A673 (cell line): ENCODE measurements around the gene FAM20A. TPM values are rescaled to one million over a fixed set of nuclear protein-coding genes. Genes with fewer than 3 reads are reported as not detected.

Source experiments
- BruUV-seq: library from RNA; stranded (reverse); fragments of 400-500 nt; replicated peaks from 2 replicates; lab custom pipeline; 2021; lab: Mats Ljungman, UMichigan
- CTCF ChIA-PET: fragments of 300-600 bp; sonication (Branson Sonifier 250); formaldehyde crosslinking; loops from one replicate; lab custom pipeline; 2022; ENCODE audit warnings: antibody characterized with exemption; lab: Charles Lee
- POLR2A ChIA-PET: fragments of 300-600 bp; sonication (Branson Sonifier 250); formaldehyde crosslinking; loops from one replicate; lab custom pipeline; 2022; ENCODE audit warnings: antibody characterized with exemption; ENCODE audit not compliant: low non-redundant PET; lab: Charles Lee
- DNase-seq: peaks from one replicate; pipeline ENCODE4 v3.0.0-alpha.2; 2015; ENCODE audit warnings: low spot score
- H3K27ac ChIP-seq: fragments of 200-600 bp; sonication (generic); 2 replicates; pipeline ENCODE4 v1.5.1; 2016; ENCODE audit warnings: mixed run types, low read depth, mild to moderate bottlenecking, mixed read lengths, antibody characterized with exemption, low read length; ENCODE audit not compliant: poor library complexity, severe bottlenecking
- H3K27me3 ChIP-seq: fragments of 200-600 bp; sonication (generic); replicated peaks from 2 replicates; pipeline ENCODE4 v1.6.1; 2017; ENCODE audit warnings: mixed run types, low read depth, mild to moderate bottlenecking, mixed read lengths, antibody characterized with exemption, low read length; ENCODE audit not compliant: insufficient read depth, poor library complexity
- H3K36me3 ChIP-seq: fragments of 200-600 bp; sonication (generic); 2 replicates; pipeline ENCODE4 v1.6.1; 2016; ENCODE audit warnings: mixed run types, mild to moderate bottlenecking, mixed read lengths, antibody characterized with exemption, low read length; ENCODE audit not compliant: insufficient read depth, poor library complexity, severe bottlenecking
- H3K4me1 ChIP-seq: fragments of 200-600 bp; sonication (generic); 2 replicates; pipeline ENCODE4 v1.6.1; 2017; ENCODE audit warnings: mixed run types, mild to moderate bottlenecking, mixed read lengths, antibody characterized with exemption, low read length; ENCODE audit not compliant: insufficient read depth, poor library complexity, severe bottlenecking
- H3K4me3 ChIP-seq: fragments of 200-600 bp; sonication (generic); 2 replicates; pipeline ENCODE4 v1.5.1; 2016; ENCODE audit warnings: low read depth, mixed run types, mild to moderate bottlenecking, mixed read lengths, low read length; ENCODE audit not compliant: poor library complexity, severe bottlenecking
- H3K9me3 ChIP-seq: fragments of 200-600 bp; sonication (generic); 2 replicates; pipeline ENCODE4 v1.6.1; 2016; ENCODE audit warnings: mixed run types, low read depth, mild to moderate bottlenecking, mixed read lengths, antibody characterized with exemption, low read length; ENCODE audit not compliant: poor library complexity, severe bottlenecking
- EZH2 ChIP-seq: fragments of 200-600 bp; sonication (generic); IDR thresholded peaks from 2 replicates; pipeline ENCODE4 v1.6.1; 2017; ENCODE audit warnings: borderline replicate concordance, low read depth, mild to moderate bottlenecking, mixed read lengths, antibody characterized with exemption, low read length; ENCODE audit not compliant: poor library complexity, severe bottlenecking
- intact Hi-C: fragments of 100-400 bp; cut with micrococcal nuclease; formaldehyde crosslinking; loops from one replicate; pipeline ENCODE4 v1.10.0; 2022; ENCODE audit not compliant: unreplicated experiment
- total RNA-seq: library from RNA; stranded (reverse); gene quantifications from 2 replicates; pipeline ENCODE4 v1.2.3, GENCODE V29; 2021
- TF ChIP-seq, protein P1 (sequence below): fragments of 300-800, 200-600 bp; sonication (generic); conservative IDR thresholded peaks from 2 replicates; pipeline ENCODE4 v1.5.1; 2017; ENCODE audit warnings: low read depth, mild to moderate bottlenecking, antibody characterized with exemption, low read length, moderate library complexity, mixed read lengths

The FAM20A gene
- total RNA-seq, 1 experiment from 2014 or later, result not detected

DNA sequence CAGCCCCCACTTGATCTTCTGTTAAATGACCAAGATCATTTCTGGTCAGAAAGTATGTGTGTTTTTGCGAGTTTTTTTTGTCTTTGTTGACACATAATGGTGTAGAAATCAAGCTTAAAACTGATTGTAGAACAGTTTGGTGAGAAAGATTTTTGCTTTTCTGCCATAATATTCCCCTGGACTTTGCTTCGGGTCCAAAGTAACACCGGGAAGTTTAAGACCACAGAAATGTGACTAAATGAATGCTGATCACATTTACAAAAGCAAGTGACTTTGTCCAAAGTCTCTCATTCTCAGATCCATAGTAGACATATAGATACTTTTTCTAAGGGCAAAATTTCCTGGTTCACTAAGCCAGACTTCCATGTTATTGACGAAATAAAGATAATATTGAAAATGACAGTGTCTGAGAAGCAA is 2.6 kb downstream of the FAM20A start:
- Histone ChIP-seq H3K27ac (no peak overlapping the region), H3K27me3 (peaks cover 54% of the 10 kb centered on the region), H3K4me3 (no peak overlapping the region), H3K36me3 (no peaks in the 10 kb centered on the region), H3K9me3 (no peaks in the 10 kb centered on the region), H3K4me1 (peaks cover 6% of the 10 kb centered on the region)
- ChIA-PET POLR2A (no interaction called here), CTCF (no interaction called here)
- no peak for DNase-seq
- TF ChIP-seq EZH2, result no peak
- TF ChIP-seq, protein P1, sequence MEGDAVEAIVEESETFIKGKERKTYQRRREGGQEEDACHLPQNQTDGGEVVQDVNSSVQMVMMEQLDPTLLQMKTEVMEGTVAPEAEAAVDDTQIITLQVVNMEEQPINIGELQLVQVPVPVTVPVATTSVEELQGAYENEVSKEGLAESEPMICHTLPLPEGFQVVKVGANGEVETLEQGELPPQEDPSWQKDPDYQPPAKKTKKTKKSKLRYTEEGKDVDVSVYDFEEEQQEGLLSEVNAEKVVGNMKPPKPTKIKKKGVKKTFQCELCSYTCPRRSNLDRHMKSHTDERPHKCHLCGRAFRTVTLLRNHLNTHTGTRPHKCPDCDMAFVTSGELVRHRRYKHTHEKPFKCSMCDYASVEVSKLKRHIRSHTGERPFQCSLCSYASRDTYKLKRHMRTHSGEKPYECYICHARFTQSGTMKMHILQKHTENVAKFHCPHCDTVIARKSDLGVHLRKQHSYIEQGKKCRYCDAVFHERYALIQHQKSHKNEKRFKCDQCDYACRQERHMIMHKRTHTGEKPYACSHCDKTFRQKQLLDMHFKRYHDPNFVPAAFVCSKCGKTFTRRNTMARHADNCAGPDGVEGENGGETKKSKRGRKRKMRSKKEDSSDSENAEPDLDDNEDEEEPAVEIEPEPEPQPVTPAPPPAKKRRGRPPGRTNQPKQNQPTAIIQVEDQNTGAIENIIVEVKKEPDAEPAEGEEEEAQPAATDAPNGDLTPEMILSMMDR, result no peak
- intact Hi-C loops, result no loop called here
- BruUV-seq, result no TSS peak

DNA sequence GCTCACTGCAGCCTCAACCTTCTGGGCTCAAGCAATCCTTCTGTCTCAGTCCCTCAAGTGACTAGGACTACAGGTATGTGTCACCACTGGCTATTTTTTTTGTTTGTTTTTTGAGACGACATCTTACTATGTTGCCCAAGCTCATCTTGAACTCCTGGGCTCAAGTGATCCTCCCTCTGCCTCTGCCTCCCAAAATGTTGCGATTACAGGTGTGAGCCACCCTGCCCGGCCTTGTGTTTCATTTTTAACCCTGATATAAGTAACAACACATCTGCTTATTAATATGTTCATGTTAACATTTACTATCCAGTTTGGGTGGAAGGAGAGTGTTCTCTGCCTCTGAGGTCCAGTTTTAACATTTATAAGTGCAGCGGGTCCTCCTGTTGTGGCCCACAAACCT is 3.1 kb downstream of the FAM20A start:
- no peaks in the 10 kb centered on the region for H3K36me3 ChIP-seq
- ChIA-PET POLR2A (no interaction called here), CTCF (no interaction called here)
- peaks cover 6% of the 10 kb centered on the region for H3K4me1 ChIP-seq
- peaks cover 49% of the 10 kb centered on the region for H3K27me3 ChIP-seq
- no TSS peak for BruUV-seq
- no peaks in the 10 kb centered on the region for H3K9me3 ChIP-seq
- TF ChIP-seq, protein P1, result no peak
- TF ChIP-seq EZH2, result no peak
- H3K4me3 ChIP-seq, result no peak overlapping the region
- H3K27ac ChIP-seq, result no peak overlapping the region
- DNase-seq, result no peak
- intact Hi-C loops, result no loop called here

DNA sequence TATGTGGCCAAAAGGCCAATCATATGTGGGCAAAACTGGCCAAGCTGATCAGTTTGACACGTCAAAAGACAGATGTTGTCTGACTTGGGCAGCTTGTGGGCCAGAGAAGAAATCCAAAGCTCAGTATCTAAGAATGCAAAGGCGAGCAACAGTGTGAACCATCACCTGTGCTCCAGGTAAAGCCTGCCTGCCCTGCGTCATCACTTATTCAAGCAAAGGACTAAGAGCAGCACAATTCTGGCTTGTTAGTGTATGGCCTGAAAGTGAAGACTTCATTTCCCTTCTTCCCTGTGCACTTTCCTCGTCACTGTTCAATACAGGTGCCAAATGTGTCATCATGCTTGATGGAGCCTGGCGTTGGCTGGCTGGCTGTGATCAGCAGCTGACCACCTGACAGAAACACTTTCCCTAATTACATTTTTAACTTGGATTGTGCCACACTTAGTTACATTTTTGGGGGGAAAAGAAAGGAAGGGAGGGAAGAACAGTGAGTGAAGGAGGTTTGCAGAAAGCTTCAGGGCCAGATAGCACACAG is 4.7 kb downstream of the FAM20A start:
- DNase-seq, result no peak
- Histone ChIP-seq H3K4me1 (peaks cover 6% of the 10 kb centered on the region), H3K27me3 (peaks cover 42% of the 10 kb centered on the region), H3K36me3 (no peaks in the 10 kb centered on the region), H3K27ac (no peak overlapping the region), H3K9me3 (no peaks in the 10 kb centered on the region), H3K4me3 (no peak overlapping the region)
- ChIA-PET POLR2A (no interaction called here), CTCF (no interaction called here)
- intact Hi-C loops, result no loop called here
- no peak for TF ChIP-seq EZH2
- TF ChIP-seq, protein P1, result no peak
- BruUV-seq, result no TSS peak
